ENCODE data around the gene MIPEP. TPM values are rescaled to one million over a fixed set of nuclear protein-coding genes. Genes with fewer than 3 reads are reported as not detected.

MIPEP gene
- total RNA-seq, 2 donors from 2014 or later, result 7.5 to 9.2 TPM

GRCh38 chr13:23877286-23877685 lies 11.9 kb downstream of the MIPEP start:
- ATAC-seq, result no peak
- Mint-ChIP-seq H3K27ac (no peak overlapping the region), H3K4me1 (peaks cover 3% of the 10 kb centered on the region), H3K36me3 (ENCODE audit: low read depth) (peaks cover 4% of the 10 kb centered on the region), H3K4me3 (no peak overlapping the region), H3K27me3 (no peaks in the 10 kb centered on the region)
- H3K9me3 ChIP-seq (ENCODE audit: control insufficient read depth, low read length, poor library complexity, severe bottlenecking), result no peaks in the 10 kb centered on the region
- DNase-seq, result no peak

DNA sequence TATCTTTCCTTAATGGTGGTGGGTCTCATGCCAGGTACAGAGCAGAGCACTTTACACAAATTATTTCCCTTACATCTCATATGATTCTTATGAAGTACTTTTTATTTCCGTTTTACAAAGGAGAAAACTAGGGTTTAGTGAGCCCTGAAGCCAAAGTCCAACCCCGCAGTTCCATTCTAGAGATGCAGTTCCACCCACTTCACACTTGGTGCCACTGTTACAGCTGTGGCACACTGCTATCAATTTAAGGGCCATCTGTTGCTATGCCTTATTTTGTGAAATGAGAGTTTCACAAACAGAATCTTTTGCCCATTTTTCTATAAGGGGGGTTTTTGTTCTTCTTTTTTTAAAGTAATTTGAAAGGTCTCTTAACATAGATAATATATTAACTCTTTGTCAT lies 12.9 kb downstream of the MIPEP start:
- peaks cover 4% of the 10 kb centered on the region for H3K36me3 Mint-ChIP-seq (ENCODE audit: low read depth)
- no peak overlapping the region for H3K27ac Mint-ChIP-seq
- no peak overlapping the region for H3K4me3 Mint-ChIP-seq
- DNase-seq, result no peak
- H3K4me1 Mint-ChIP-seq, result peaks cover 3% of the 10 kb centered on the region
- H3K27me3 Mint-ChIP-seq, result no peaks in the 10 kb centered on the region
- ATAC-seq, result no peak
- no peaks in the 10 kb centered on the region for H3K9me3 ChIP-seq (ENCODE audit: control insufficient read depth, low read length, poor library complexity, severe bottlenecking)

DNA sequence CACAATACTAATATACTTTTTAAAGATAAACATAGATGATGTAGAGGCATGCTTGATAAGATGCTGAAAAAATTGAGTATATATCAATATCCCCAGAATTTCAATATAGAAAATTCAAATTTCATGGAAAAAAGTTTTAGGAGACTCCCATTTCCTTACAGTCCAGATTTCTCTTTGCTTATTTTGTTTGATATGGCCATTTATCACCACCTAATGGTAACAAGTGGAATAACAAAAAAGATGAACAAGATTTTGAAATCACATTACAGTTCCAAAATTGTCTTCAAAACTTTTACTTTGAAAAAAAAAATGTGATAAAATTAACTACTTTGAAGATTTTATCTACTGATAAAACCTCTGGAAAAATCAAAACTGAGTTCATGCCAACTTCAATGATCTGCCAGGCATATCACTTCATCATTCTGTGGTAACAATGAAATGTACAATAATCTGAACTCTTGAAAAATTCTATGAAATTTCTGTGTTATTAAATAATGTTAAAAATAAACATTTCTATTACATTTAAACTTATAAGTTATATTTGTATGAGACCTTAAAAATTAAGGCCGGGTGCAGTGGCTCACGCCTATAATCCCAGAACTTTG lies 17.5 kb downstream of the MIPEP start:
- H3K9me3 ChIP-seq (ENCODE audit: control insufficient read depth, low read length, poor library complexity, severe bottlenecking), result no peaks in the 10 kb centered on the region
- DNase-seq (no peak), ATAC-seq (no peak)
- Mint-ChIP-seq H3K36me3 (ENCODE audit: low read depth) (no peaks in the 10 kb centered on the region), H3K4me3 (no peak overlapping the region), H3K27me3 (no peaks in the 10 kb centered on the region), H3K27ac (no peak overlapping the region), H3K4me1 (peaks cover 3% of the 10 kb centered on the region)

- H3K9me3 ChIP-seq (ENCODE audit: control insufficient read depth, low read length, poor library complexity, severe bottlenecking), result no peaks in the 10 kb centered on the region
- H3K4me3 Mint-ChIP-seq, result no peak overlapping the region
- H3K27me3 Mint-ChIP-seq, result no peaks in the 10 kb centered on the region
- no peaks in the 10 kb centered on the region for H3K36me3 Mint-ChIP-seq (ENCODE audit: low read depth)
- ATAC-seq, result no peak
- H3K27ac Mint-ChIP-seq, result no peak overlapping the region
- DNase-seq, result no peak
- H3K4me1 Mint-ChIP-seq, result peaks cover 2% of the 10 kb centered on the region
These were observed 18.7 kb downstream of the MIPEP start for GRCh38 chr13:23870356-23871140.

- DNase-seq, result no peak
- Mint-ChIP-seq H3K27me3 (no peaks in the 10 kb centered on the region), H3K4me3 (no peak overlapping the region), H3K36me3 (ENCODE audit: low read depth) (no peaks in the 10 kb centered on the region), H3K4me1 (peaks cover 2% of the 10 kb centered on the region), H3K27ac (no peak overlapping the region)
- ATAC-seq, result no peak
- H3K9me3 ChIP-seq (ENCODE audit: control insufficient read depth, low read length, poor library complexity, severe bottlenecking), result no peaks in the 10 kb centered on the region
These were observed 20.7 kb downstream of the MIPEP start for GRCh38 chr13:23868521-23868920.

GRCh38 chr13:23867027-23867491 lies 22.1 kb downstream of the MIPEP start:
- Mint-ChIP-seq H3K36me3 (ENCODE audit: low read depth) (no peaks in the 10 kb centered on the region), H3K27ac (no peak overlapping the region), H3K4me3 (no peak overlapping the region), H3K4me1 (peaks cover 2% of the 10 kb centered on the region), H3K27me3 (no peaks in the 10 kb centered on the region)
- ATAC-seq (no peak), DNase-seq (no peak)
- no peaks in the 10 kb centered on the region for H3K9me3 ChIP-seq (ENCODE audit: control insufficient read depth, low read length, poor library complexity, severe bottlenecking)

GRCh38 chr13:23866420-23867026 lies 22.7 kb downstream of the MIPEP start:
- no peak for DNase-seq
- no peaks in the 10 kb centered on the region for H3K9me3 ChIP-seq (ENCODE audit: control insufficient read depth, low read length, poor library complexity, severe bottlenecking)
- Mint-ChIP-seq H3K36me3 (ENCODE audit: low read depth) (peaks cover under 1% of the 10 kb centered on the region), H3K4me1 (peaks cover 2% of the 10 kb centered on the region), H3K4me3 (no peak overlapping the region), H3K27ac (peak overlapping the region; percentile 37), H3K27me3 (no peaks in the 10 kb centered on the region)
- no peak for ATAC-seq

DNA sequence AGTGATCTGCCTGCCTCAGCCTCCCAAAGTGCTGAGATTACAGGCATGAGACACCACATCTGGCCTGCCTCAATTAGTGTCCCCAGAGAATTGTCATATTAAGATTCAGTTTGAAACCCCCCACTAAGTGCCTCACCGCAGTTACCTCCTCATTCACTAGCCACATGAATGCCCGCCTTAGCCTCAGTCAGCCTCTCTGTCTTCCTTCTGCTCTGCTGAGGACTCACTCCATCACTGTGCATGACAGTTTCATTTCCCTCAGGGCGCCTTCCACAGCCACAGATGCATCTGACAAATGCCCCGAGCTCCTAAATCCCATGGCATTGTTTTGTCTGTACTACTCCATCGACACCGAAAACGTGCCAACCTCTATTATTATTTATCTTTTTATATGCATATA lies 23.3 kb downstream of the MIPEP start:
- ATAC-seq (no peak), DNase-seq (no peak)
- Mint-ChIP-seq H3K4me1 (peaks cover 2% of the 10 kb centered on the region), H3K36me3 (ENCODE audit: low read depth) (peaks cover 3% of the 10 kb centered on the region), H3K27me3 (no peaks in the 10 kb centered on the region), H3K27ac (peak overlapping the region; percentile 37), H3K4me3 (no peak overlapping the region)
- H3K9me3 ChIP-seq (ENCODE audit: control insufficient read depth, low read length, poor library complexity, severe bottlenecking), result no peaks in the 10 kb centered on the region

DNA sequence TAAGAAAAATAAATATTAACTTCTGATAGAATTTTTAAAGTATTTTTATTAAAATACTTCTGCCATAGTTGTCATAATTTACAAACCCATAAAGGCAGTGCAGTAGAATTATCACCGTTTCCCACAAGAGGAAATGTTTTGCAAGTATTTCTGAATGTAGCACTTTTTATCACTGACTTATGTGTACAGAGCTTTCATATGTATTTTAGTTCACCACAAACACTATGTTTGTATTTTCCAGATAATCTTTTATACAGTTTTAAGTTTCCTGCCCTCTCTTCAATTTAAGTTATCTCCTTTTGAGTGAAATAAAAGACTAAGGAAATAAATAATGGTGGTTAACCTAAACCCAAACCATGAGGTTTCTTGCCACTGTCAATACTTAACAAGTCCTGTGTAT lies 24.2 kb downstream of the MIPEP start:
- Mint-ChIP-seq H3K27me3 (no peaks in the 10 kb centered on the region), H3K36me3 (ENCODE audit: low read depth) (peaks cover 10% of the 10 kb centered on the region), H3K27ac (no peak overlapping the region), H3K4me3 (no peak overlapping the region), H3K4me1 (peaks cover 9% of the 10 kb centered on the region)
- DNase-seq, result no peak
- ATAC-seq, result no peak
- H3K9me3 ChIP-seq (ENCODE audit: control insufficient read depth, low read length, poor library complexity, severe bottlenecking), result no peaks in the 10 kb centered on the region

DNA sequence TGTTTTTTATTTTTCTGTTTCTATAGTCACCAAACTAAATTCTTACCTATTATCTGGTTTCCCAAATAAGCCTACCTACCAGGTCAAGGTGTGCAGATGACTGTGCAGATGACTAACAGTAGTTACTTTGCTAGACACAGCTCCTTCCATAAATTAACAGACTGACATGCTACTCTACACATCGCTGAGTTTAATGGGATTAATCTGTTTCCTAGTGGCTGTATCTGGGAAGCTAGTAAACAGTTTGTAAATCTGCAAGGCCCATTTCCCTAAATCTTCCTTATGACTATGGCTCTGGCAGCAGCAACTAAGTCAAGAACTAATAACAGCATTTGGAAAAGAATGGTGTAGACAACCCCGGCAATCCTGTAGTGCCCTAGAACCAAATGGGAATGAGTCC lies 27.9 kb downstream of the MIPEP start:
- peaks cover 12% of the 10 kb centered on the region for H3K36me3 Mint-ChIP-seq (ENCODE audit: low read depth)

DNA sequence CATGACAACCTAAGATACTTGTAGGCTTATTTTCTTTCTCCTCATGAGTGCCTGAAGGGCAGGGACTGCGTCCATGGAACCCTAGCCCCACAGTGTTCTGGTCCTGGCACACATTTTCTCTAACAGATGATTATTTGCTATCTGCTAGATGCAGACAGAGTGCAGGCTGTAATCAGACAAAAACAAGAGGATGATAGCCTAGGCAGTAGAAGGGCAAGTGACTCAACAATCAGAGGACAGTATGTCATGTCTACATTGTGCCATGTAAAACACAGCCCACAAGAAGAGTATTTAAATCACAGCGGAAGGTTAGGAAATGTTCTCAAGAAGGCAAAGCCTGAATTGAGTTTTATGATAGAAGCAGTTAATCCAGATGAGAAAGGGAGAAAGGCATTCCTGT lies 29.3 kb downstream of the MIPEP start:
- Mint-ChIP-seq H3K4me1 (peaks cover 13% of the 10 kb centered on the region), H3K27me3 (no peaks in the 10 kb centered on the region), H3K27ac (no peak overlapping the region), H3K4me3 (no peak overlapping the region), H3K36me3 (ENCODE audit: low read depth) (peaks cover 15% of the 10 kb centered on the region)
- DNase-seq (no peak), ATAC-seq (no peak)
- H3K9me3 ChIP-seq (ENCODE audit: control insufficient read depth, low read length, poor library complexity, severe bottlenecking), result no peaks in the 10 kb centered on the region

More for the DNA sequence above, 27.9 kb downstream of the MIPEP start:
- H3K27me3 Mint-ChIP-seq, result no peaks in the 10 kb centered on the region
- no peak overlapping the region for H3K27ac Mint-ChIP-seq
- ATAC-seq (no peak), DNase-seq (no peak)
- H3K9me3 ChIP-seq (ENCODE audit: control insufficient read depth, low read length, poor library complexity, severe bottlenecking), result no peaks in the 10 kb centered on the region
- H3K4me1 Mint-ChIP-seq, result peaks cover 12% of the 10 kb centered on the region
- no peak overlapping the region for H3K4me3 Mint-ChIP-seq

- Mint-ChIP-seq H3K4me1 (peaks cover 13% of the 10 kb centered on the region), H3K27ac (no peak overlapping the region), H3K4me3 (no peak overlapping the region), H3K36me3 (ENCODE audit: low read depth) (peaks cover 15% of the 10 kb centered on the region), H3K27me3 (no peaks in the 10 kb centered on the region)
- ATAC-seq, result no peak
- H3K9me3 ChIP-seq (ENCODE audit: control insufficient read depth, low read length, poor library complexity, severe bottlenecking), result no peaks in the 10 kb centered on the region
- no peak for DNase-seq
These were observed 29.7 kb downstream of the MIPEP start for GRCh38 chr13:23859455-23859854.

DNA sequence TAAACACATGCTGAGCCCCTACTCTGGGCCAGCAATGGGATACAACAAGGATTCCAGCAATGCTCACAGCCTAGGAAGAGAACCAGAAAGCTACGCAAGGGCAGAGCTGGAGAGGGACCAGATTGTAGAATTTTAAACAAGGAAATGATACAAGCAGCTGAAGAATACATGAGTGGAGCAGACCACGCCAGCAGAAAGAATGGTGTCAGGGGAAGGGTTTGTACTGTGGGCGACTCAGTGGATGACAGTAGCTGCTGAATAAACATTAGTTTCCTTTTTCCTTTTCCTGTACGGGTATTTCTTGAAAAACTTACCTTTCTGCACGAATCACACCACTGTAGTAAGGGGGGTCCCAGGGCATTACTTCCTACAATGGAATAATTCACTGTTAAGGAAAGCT lies 30.7 kb downstream of the MIPEP start:
- H3K9me3 ChIP-seq (ENCODE audit: control insufficient read depth, low read length, poor library complexity, severe bottlenecking), result no peaks in the 10 kb centered on the region
- Mint-ChIP-seq H3K36me3 (ENCODE audit: low read depth) (peaks cover 15% of the 10 kb centered on the region), H3K4me1 (peaks cover 13% of the 10 kb centered on the region), H3K4me3 (no peak overlapping the region), H3K27me3 (no peaks in the 10 kb centered on the region), H3K27ac (peak overlapping the region; percentile 21)
- DNase-seq (no peak), ATAC-seq (no peak)

Measured in T-helper 17 cell (primary cell).